ENCODE measurements around the gene RIMS4.

GRCh38 chr20:44817143-44817910, 7.0 kb upstream of the RIMS4 start:
- TF ChIP-seq JUND (IDR thresholded peaks at IDR 0.05; ENCODE audit: low read length), result no peak
- TF ChIP-seq CTCF (IDR thresholded peaks at IDR 0.05; ENCODE audit: control extremely low read depth in 1 of 3, insufficient read depth in 1 of 3, low read depth in 1 of 3, low read length in 3 of 3), result no peak
- no peak for TF ChIP-seq PHF8 (conservative IDR thresholded peaks at IDR 0.05; ENCODE audit: low read depth, low read length)
- no peak for TF ChIP-seq RXRA (IDR thresholded peaks at IDR 0.05; ENCODE audit: insufficient read depth, low read depth, low read length)
- no peak for TF ChIP-seq ATF3 (IDR thresholded peaks at IDR 0.05; ENCODE audit: insufficient read depth, low read depth, low read length)
- TF ChIP-seq CEBPB (IDR thresholded peaks at IDR 0.05; ENCODE audit: low read depth, low read length), result no peak
- TF ChIP-seq SP1 (IDR thresholded peaks at IDR 0.05; ENCODE audit: low read depth, low read length), result no peak
- TF ChIP-seq POLR2A (IDR thresholded peaks at IDR 0.05; ENCODE audit: control extremely low read depth in 1 of 2, low read depth in 2 of 2, low read length in 2 of 2), result no peak
- TF ChIP-seq MAX (IDR thresholded peaks at IDR 0.05), result no peak
- TF ChIP-seq RAD21 (IDR thresholded peaks at IDR 0.05 in 1 of 2, conservative IDR thresholded peaks at IDR 0.05 in 1 of 2; ENCODE audit: low read depth in 2 of 2, low read length in 2 of 2), result no peak

Data from H1 (cell line).